Stomach (tissue), 9 donors: Measurements from ENCODE around the gene NRXN2. TPM values are rescaled to one million over a fixed set of nuclear protein-coding genes. Genes with fewer than 3 reads are reported as not detected.

ENCODE experiments used
- DNase-seq, 2 donors: peaks; one replicate each; pipeline versions ENCODE4 v3.0.0 to v3.0.0-alpha.2; 2013 to 2019
- H3K27ac ChIP-seq, 5 donors: fragments of 200-600 bp in 4 of 5; sonication (generic) in 4 of 5; one replicate each; pipeline ENCODE4 v1.5.1; 2013 to 2019; ENCODE audit warnings: mild to moderate bottlenecking in 1 of 5, moderate library complexity in 1 of 5
- H3K27me3 ChIP-seq, 3 donors: fragments of 200-600 bp; sonication (generic); one replicate each; pipeline ENCODE4 v1.5.1; 2017 to 2019; ENCODE audit warnings: mixed run types in 1 of 3
- H3K36me3 ChIP-seq, 4 donors: fragments of 200-600 bp; sonication (generic); 1 replicate in 3 of 4; 2 replicates in 1 of 4; pipeline ENCODE4 v1.5.1; 2016 to 2019
- H3K4me1 ChIP-seq, 4 donors: fragments of 200-600 bp; sonication (generic); one replicate each; pipeline ENCODE4 v1.5.1; 2016 to 2019
- H3K4me3 ChIP-seq, 4 donors: fragments of 200-600 bp; sonication (generic) in 3 of 4; one replicate each; pipeline ENCODE4 v1.5.1; 2016 to 2019; ENCODE audit warnings: mild to moderate bottlenecking in 1 of 4
- H3K9me3 ChIP-seq, 4 donors: fragments of 200-600 bp; sonication (generic); one replicate each; pipeline ENCODE4 v1.5.1; 2016 to 2019
- EP300 ChIP-seq: sonication (generic); formaldehyde crosslinking; IDR thresholded peaks from one replicate; pipeline ENCODE4 v1.6.1; 2017; ENCODE audit warnings: antibody characterized with exemption
- POLR2A ChIP-seq, 4 donors: fragments of 450-650 bp; IDR thresholded peaks; one replicate each; pipeline ENCODE4 v1.6.1; 2016; ENCODE audit warnings: antibody characterized with exemption in 4 of 4, control low read depth in 2 of 4, mild to moderate bottlenecking in 1 of 4, moderate library complexity in 1 of 4
- POLR2AphosphoS5 ChIP-seq, 3 donors: sonication (generic); formaldehyde crosslinking; IDR thresholded peaks; one replicate each; pipeline ENCODE4 v1.6.1; 2016; ENCODE audit warnings: antibody characterized with exemption in 3 of 3
- WGBS, 5 donors: extraction: QIAGEN DNeasy Blood & Tissue Kit in 3 of 5; methylation state at CpG; one replicate each; pipeline versions ENCODE4 v1.1.5 to v1.1.7; 2013 to 2018; 5-methylcytosine and 5-hydroxymethylcytosine counted together
- intact Hi-C: fragments of 100-400 bp; cut with DNase I; formaldehyde crosslinking; loops from one replicate; pipeline ENCODE4 v1.15.1; 2023; ENCODE audit warnings: low total_unique reads
- polyA plus RNA-seq, 3 donors: library from polyadenylated mRNA; stranded (reverse); fragments of 200-250 nt; gene quantifications; one replicate each; pipeline ENCODE4 v1.2.3, GENCODE V29; 2013
- total RNA-seq, 5 donors: library from RNA; depleted of rRNA; stranded (reverse); fragments of >200 nt; gene quantifications; one replicate each; pipeline versions ENCODE4 v1.1.0 to v1.2.3, GENCODE V29; 2014 to 2016
- TF ChIP-seq, protein P1 (sequence below), 7 experiments: fragments of 450-650 bp in 4 of 7; fragments of 200-600 bp in 3 of 7; sonication (generic) in 3 of 7; IDR thresholded peaks; one replicate each; pipeline ENCODE4 v1.5.1; 2016 to 2019; ENCODE audit warnings: antibody characterized with exemption in 7 of 7, control low read depth in 2 of 7, mild to moderate bottlenecking in 1 of 7
- donor health status: healthy with polysubstance abuse.
- donor health status: Bipolar disorder and iron deficiency.
- donor health status: healthy.

Gene NRXN2
- total and polyA plus RNA-seq, 8 donors: 0.14 to 16.9 (median 1.2) TPM; not detected in 4

DNA sequence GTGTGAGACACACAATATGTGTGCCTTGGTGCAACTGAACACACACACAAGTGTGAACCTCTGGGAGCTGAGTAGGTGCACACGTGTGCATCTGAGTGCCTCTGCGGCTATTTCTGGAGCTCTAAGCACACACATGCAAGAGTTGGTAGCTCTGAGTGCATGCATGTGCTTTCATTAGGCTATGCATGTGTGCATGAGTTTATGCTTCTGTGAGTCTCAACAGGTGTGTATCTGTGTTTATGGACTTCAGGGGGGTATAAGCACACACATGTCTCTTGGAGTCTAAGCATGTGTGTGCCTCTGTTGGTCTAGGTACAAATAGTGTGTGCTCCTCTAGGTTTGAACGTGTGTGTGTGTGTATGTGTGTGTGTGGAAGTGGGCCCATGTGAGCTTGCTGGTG lies 106.2 kb downstream of the NRXN2 start:
- no peak overlapping the region for H3K27ac ChIP-seq
- no peak for TF ChIP-seq POLR2AphosphoS5 (IDR thresholded peaks at IDR 0.05)
- TF ChIP-seq, protein P1, sequence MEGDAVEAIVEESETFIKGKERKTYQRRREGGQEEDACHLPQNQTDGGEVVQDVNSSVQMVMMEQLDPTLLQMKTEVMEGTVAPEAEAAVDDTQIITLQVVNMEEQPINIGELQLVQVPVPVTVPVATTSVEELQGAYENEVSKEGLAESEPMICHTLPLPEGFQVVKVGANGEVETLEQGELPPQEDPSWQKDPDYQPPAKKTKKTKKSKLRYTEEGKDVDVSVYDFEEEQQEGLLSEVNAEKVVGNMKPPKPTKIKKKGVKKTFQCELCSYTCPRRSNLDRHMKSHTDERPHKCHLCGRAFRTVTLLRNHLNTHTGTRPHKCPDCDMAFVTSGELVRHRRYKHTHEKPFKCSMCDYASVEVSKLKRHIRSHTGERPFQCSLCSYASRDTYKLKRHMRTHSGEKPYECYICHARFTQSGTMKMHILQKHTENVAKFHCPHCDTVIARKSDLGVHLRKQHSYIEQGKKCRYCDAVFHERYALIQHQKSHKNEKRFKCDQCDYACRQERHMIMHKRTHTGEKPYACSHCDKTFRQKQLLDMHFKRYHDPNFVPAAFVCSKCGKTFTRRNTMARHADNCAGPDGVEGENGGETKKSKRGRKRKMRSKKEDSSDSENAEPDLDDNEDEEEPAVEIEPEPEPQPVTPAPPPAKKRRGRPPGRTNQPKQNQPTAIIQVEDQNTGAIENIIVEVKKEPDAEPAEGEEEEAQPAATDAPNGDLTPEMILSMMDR (IDR thresholded peaks at IDR 0.05): no peak
- no peak for TF ChIP-seq EP300
- no peak for TF ChIP-seq POLR2A (IDR thresholded peaks at IDR 0.05)
- H3K4me1 ChIP-seq: peaks cover 0 to 14% (median 0%) of the 10 kb centered on the region in 4 donors
- no peak overlapping the region for H3K4me3 ChIP-seq
- WGBS, 5 donors: 78 to 91% (median 82%) methylated on average over 1 to 3 of the region's 3 CpGs
- intact Hi-C loops: no loop called here
- H3K27me3 ChIP-seq: no peaks in the 10 kb centered on the region
- H3K9me3 ChIP-seq: no peaks in the 10 kb centered on the region
- H3K36me3 ChIP-seq: no peaks in the 10 kb centered on the region
- no peak for DNase-seq

GRCh38 chr11:64614917-64615316 lies 108.1 kb downstream of the NRXN2 start:
- H3K9me3 ChIP-seq: no peaks in the 10 kb centered on the region
- no peak for DNase-seq
- H3K4me3 ChIP-seq: no peak overlapping the region
- H3K27ac ChIP-seq: no peak overlapping the region
- H3K4me1 ChIP-seq: peaks cover 0 to under 1% (median 0%) of the 10 kb centered on the region in 4 donors
- TF ChIP-seq POLR2AphosphoS5 (IDR thresholded peaks at IDR 0.05) (no peak), EP300 (no peak), POLR2A (IDR thresholded peaks at IDR 0.05) (no peak)
- TF ChIP-seq, protein P1 (IDR thresholded peaks at IDR 0.05): no peak
- no peaks in the 10 kb centered on the region for H3K27me3 ChIP-seq
- intact Hi-C loops: no loop called here
- 66 to 82% (median 74%) methylated on average over 4 to 5 of the region's 5 CpGs for WGBS, 5 donors
- H3K36me3 ChIP-seq: no peaks in the 10 kb centered on the region

DNA sequence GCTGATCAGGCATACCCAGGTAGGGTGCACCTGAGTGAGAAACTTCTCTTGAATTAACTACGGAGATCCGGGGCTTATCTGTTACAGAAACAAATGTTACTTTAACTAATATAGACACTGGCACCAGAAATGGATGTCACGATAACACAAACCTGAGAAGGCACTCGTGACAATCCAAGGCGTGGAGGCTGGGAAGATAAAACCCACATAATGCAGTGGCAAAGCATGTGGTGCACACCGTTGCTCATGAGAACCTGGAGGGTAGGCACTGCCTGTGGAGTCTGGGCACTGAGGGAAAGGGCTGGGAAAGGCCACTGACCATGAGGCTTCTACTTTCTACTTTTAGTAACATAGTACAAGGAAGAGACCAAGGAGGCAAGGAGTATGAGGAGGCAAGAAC lies 109.3 kb downstream of the NRXN2 start:
- Histone ChIP-seq H3K36me3 (no peaks in the 10 kb centered on the region), H3K4me1 (peaks cover 0 to under 1% (median 0%) of the 10 kb centered on the region in 4 donors), H3K27me3 (peaks cover 0 to 3% (median 0%) of the 10 kb centered on the region in 3 donors), H3K4me3 (no peak overlapping the region), H3K9me3 (no peaks in the 10 kb centered on the region), H3K27ac (no peak overlapping the region)
- no peak for TF ChIP-seq EP300
- no peak for TF ChIP-seq POLR2AphosphoS5 (IDR thresholded peaks at IDR 0.05)
- TF ChIP-seq, protein P1 (IDR thresholded peaks at IDR 0.05): no peak
- no peak for TF ChIP-seq POLR2A (IDR thresholded peaks at IDR 0.05)
- WGBS, 5 donors: 60 to 79% (median 69%) methylated on average over 6 of the region's 6 CpGs
- no peak for DNase-seq
- intact Hi-C loops: no loop called here

DNA sequence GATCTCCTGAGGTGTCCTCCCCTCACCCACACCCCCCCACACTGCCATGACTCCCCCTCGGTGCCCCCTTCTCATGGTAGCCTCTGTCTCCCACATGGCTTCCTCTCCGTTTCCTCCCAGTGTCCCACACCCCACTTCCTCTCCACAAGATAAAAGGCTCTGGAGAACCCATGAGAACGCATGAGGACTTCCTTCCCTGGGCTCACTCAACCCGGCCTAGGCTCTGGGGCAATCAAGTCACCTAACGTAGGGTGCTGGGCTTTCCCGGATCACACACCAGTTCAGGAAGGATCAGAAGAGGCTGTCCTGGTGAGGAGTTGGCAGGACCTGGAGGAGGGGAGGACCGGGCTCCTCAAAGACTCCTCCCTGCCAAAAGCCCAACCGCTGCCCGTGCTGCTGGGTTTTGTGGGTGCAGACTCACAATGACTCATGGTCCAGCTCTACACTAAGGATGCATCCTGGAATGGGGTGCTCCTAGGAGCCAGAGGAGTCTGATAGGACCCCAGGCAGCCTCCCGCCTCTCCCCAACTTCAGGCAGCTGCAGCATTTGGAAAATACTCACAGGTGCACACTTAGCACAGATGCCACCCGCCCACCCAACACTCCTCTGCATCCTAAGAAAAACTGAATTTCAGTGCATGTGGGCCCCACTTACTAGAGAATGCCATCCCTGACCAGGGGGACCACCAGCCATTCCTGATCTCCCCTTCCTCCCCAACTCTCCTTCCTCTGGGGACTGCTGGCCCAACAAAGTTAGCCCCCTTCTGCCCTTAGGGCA lies 110.9 kb downstream of the NRXN2 start:
- Histone ChIP-seq H3K4me3 (no peak overlapping the region), H3K9me3 (no peaks in the 10 kb centered on the region), H3K36me3 (no peaks in the 10 kb centered on the region), H3K27ac (no peak overlapping the region), H3K4me1 (peaks cover 0 to 14% (median 0%) of the 10 kb centered on the region in 4 donors), H3K27me3 (peaks cover 0 to 15% (median 8%) of the 10 kb centered on the region in 3 donors)
- no peak for TF ChIP-seq POLR2A (IDR thresholded peaks at IDR 0.05)
- no peak for TF ChIP-seq EP300
- TF ChIP-seq, protein P1 (IDR thresholded peaks at IDR 0.05): no peak
- no peak for TF ChIP-seq POLR2AphosphoS5 (IDR thresholded peaks at IDR 0.05)
- intact Hi-C loops: no loop called here
- no peak for DNase-seq
- WGBS, 5 donors: 71 to 76% (median 74%) methylated on average over 9 to 11 of the region's 11 CpGs
